Panc1 (cell line): Measurements from ENCODE around the gene MAMLD1. TPM values are rescaled to one million over a fixed set of nuclear protein-coding genes. Genes with fewer than 3 reads are reported as not detected.

Experiments
- ATAC-seq: fragments of 200-7000 bp; cut with Tn5 transposase; 2 replicates; pipeline ENCODE4 v1.9.1; 2020; ENCODE audit warnings: mild to moderate bottlenecking, moderate library complexity
- BruUV-seq: library from RNA; stranded (reverse); fragments of 400-500 nt; replicated peaks from 2 replicates; lab custom pipeline; 2021; lab: Mats Ljungman, UMichigan
- CTCF ChIA-PET: fragments of 300-600 bp; sonication (Branson Sonifier 250); formaldehyde crosslinking; loops from one replicate; lab custom pipeline; 2022; ENCODE audit warnings: antibody characterized with exemption; lab: Charles Lee
- POLR2A ChIA-PET: fragments of 300-600 bp; sonication (Branson Sonifier 250); formaldehyde crosslinking; loops from one replicate; lab custom pipeline; 2022; ENCODE audit warnings: antibody characterized with exemption; lab: Charles Lee
- DNase-seq: peaks from one replicate; pipeline ENCODE4 v3.0.0-alpha.2; 2010; ENCODE audit warnings: low read depth, low spot score
- H3K27ac ChIP-seq: 2 replicates; pipeline ENCODE4 v1.5.1; 2011; ENCODE audit warnings: mild to moderate bottlenecking, low read length, inconsistent platforms
- H3K27me3 ChIP-seq: fragments of 200-500 bp; sonication (Bioruptor generic); 2 replicates; pipeline ENCODE4 v1.6.0; 2014; ENCODE audit warnings: low read length, inconsistent platforms; ENCODE audit not compliant: control insufficient read depth, insufficient read depth
- H3K36me3 ChIP-seq: fragments of 200-500 bp; sonication (Bioruptor generic); 2 replicates; pipeline ENCODE4 v1.5.1; 2014; ENCODE audit warnings: inconsistent platforms, mild to moderate bottlenecking, low read length, moderate library complexity; ENCODE audit not compliant: control insufficient read depth, insufficient read depth
- H3K4me1 ChIP-seq: 2 replicates; pipeline ENCODE4 v1.5.1; 2011; ENCODE audit warnings: inconsistent platforms, mild to moderate bottlenecking, low read length, moderate library complexity; ENCODE audit not compliant: control insufficient read depth, insufficient read depth
- H3K4me3 ChIP-seq, 2 experiments: 2 replicates each; pipeline ENCODE4 v1.5.1; 2011 to 2012; ENCODE audit warnings: low read depth in 2 of 2, low read length in 2 of 2, mild to moderate bottlenecking in 2 of 2, inconsistent platforms in 1 of 2, moderate library complexity in 1 of 2
- H3K9me3 ChIP-seq: fragments of 200-500 bp; sonication (Bioruptor generic); 2 replicates; pipeline ENCODE4 v1.5.1; 2014; ENCODE audit warnings: low read depth, mild to moderate bottlenecking, inconsistent platforms, low read length, moderate library complexity; ENCODE audit not compliant: control insufficient read depth, insufficient read depth
- POLR2AphosphoS5 ChIP-seq: IDR thresholded peaks from 2 replicates; pipeline ENCODE4 v1.6.1; 2012; ENCODE audit warnings: mild to moderate bottlenecking, low read depth, low read length, moderate library complexity
- SIN3A ChIP-seq: IDR thresholded peaks from 2 replicates; pipeline ENCODE4 v1.6.1; 2012; ENCODE audit warnings: low read depth, mild to moderate bottlenecking, low read length, moderate library complexity, borderline replicate concordance; ENCODE audit not compliant: insufficient read depth
- TCF7L2 ChIP-seq: IDR thresholded peaks from 2 replicates; pipeline ENCODE4 v1.6.1; 2011; ENCODE audit warnings: mild to moderate bottlenecking, low read depth, low read length, inconsistent platforms
- in situ Hi-C: cut with HindIII; loops from 2 replicates; pipeline ENCODE4 v1.10.0; 2016; ENCODE audit warnings: low sequenced_read_pairs, low pct_unique_long_range_greater_than_20kb
- intact Hi-C: fragments of 100-400 bp; cut with micrococcal nuclease; formaldehyde crosslinking; loops from one replicate; pipeline ENCODE4 v1.10.0; 2022; ENCODE audit not compliant: unreplicated experiment
- total RNA-seq: library from RNA; stranded (reverse); gene quantifications from one replicate; pipeline ENCODE4 v1.2.1, GENCODE V29; 2021; ENCODE audit not compliant: unreplicated experiment
- TF ChIP-seq, protein P1 (sequence below): fragments of 450-650 bp; IDR thresholded peaks from 2 replicates; pipeline ENCODE4 v1.5.1; 2017; ENCODE audit warnings: mild to moderate bottlenecking
- TF ChIP-seq, protein P2 (sequence below), 2 experiments: IDR thresholded peaks; 2 replicates each; pipeline ENCODE4 v1.6.1; 2011 to 2012; ENCODE audit warnings: low read depth in 2 of 2, control low read depth in 1 of 2, low read length in 1 of 2, mild to moderate bottlenecking in 1 of 2, moderate library complexity in 1 of 2; ENCODE audit not compliant: insufficient read depth in 1 of 2

MAMLD1 gene
- total RNA-seq, 1 experiment from 2014 or later, result 2.1 TPM

DNA sequence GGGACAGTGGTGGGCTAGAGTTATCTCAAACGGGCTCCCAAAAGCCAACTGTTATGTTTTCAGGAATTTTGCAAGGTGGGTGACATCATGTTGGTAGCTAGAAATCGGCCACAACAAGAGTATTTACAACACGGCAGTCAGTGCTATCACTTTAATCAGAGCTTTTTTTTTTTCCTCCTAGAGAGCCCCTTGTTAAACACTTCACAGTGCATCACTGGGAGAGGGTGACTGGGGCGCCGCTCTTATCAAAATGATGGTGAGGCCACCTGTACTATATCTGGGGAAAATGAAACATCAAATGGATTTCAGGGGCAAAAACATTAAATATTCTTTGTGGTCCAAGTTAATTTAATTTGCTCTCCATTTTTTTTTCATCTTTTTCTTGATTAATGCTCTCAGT is 44.9 kb downstream of the MAMLD1 start:
- BruUV-seq, result no TSS peak
- POLR2A ChIA-PET, result no interaction called here
- Histone ChIP-seq H3K27me3 (no peaks in the 10 kb centered on the region; the same call in 1 of the 2 replicates), H3K9me3 (no peaks in the 10 kb centered on the region), H3K4me3 (no peak overlapping the region), H3K4me1 (no peaks in the 10 kb centered on the region), H3K36me3 (no peaks in the 10 kb centered on the region), H3K27ac (no peak overlapping the region)
- CTCF ChIA-PET, result no interaction called here
- intact Hi-C loops (no loop called here), in situ Hi-C loops (no loop called here)
- ATAC-seq (no peak), DNase-seq (no peak)
- TF ChIP-seq POLR2AphosphoS5, result no peak

DNA sequence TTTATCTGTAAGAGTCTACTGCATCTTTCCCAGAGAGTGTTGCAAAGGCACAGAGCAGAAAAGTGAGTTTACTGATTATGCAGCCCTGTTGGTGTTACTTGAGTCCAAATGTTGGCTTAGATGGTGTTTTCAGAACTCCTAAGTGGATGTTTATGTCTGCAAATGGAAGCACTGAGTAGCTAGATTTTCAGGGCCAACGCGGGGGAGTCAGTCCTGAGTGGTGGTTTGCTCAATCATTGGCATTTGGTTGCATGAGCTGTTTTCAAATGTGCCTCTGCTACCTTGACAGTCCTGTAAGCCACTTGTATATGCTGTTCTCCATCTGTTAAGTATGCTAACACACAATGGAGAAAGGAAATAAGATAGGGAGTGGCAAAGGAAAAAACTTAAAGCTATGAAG is 45.4 kb downstream of the MAMLD1 start:
- CTCF ChIA-PET, result no interaction called here
- intact Hi-C loops (no loop called here), in situ Hi-C loops (no loop called here)
- DNase-seq, result no peak
- no peaks in the 10 kb centered on the region for H3K36me3 ChIP-seq
- POLR2A ChIA-PET, result no interaction called here
- H3K27ac ChIP-seq, result no peak overlapping the region
- BruUV-seq, result no TSS peak
- H3K9me3 ChIP-seq, result no peaks in the 10 kb centered on the region
- H3K4me1 ChIP-seq, result no peaks in the 10 kb centered on the region
- no peak for TF ChIP-seq SIN3A
- TF ChIP-seq POLR2AphosphoS5, result no peak
- TF ChIP-seq, protein P1, sequence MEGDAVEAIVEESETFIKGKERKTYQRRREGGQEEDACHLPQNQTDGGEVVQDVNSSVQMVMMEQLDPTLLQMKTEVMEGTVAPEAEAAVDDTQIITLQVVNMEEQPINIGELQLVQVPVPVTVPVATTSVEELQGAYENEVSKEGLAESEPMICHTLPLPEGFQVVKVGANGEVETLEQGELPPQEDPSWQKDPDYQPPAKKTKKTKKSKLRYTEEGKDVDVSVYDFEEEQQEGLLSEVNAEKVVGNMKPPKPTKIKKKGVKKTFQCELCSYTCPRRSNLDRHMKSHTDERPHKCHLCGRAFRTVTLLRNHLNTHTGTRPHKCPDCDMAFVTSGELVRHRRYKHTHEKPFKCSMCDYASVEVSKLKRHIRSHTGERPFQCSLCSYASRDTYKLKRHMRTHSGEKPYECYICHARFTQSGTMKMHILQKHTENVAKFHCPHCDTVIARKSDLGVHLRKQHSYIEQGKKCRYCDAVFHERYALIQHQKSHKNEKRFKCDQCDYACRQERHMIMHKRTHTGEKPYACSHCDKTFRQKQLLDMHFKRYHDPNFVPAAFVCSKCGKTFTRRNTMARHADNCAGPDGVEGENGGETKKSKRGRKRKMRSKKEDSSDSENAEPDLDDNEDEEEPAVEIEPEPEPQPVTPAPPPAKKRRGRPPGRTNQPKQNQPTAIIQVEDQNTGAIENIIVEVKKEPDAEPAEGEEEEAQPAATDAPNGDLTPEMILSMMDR, result no peak
- TF ChIP-seq, protein P2, sequence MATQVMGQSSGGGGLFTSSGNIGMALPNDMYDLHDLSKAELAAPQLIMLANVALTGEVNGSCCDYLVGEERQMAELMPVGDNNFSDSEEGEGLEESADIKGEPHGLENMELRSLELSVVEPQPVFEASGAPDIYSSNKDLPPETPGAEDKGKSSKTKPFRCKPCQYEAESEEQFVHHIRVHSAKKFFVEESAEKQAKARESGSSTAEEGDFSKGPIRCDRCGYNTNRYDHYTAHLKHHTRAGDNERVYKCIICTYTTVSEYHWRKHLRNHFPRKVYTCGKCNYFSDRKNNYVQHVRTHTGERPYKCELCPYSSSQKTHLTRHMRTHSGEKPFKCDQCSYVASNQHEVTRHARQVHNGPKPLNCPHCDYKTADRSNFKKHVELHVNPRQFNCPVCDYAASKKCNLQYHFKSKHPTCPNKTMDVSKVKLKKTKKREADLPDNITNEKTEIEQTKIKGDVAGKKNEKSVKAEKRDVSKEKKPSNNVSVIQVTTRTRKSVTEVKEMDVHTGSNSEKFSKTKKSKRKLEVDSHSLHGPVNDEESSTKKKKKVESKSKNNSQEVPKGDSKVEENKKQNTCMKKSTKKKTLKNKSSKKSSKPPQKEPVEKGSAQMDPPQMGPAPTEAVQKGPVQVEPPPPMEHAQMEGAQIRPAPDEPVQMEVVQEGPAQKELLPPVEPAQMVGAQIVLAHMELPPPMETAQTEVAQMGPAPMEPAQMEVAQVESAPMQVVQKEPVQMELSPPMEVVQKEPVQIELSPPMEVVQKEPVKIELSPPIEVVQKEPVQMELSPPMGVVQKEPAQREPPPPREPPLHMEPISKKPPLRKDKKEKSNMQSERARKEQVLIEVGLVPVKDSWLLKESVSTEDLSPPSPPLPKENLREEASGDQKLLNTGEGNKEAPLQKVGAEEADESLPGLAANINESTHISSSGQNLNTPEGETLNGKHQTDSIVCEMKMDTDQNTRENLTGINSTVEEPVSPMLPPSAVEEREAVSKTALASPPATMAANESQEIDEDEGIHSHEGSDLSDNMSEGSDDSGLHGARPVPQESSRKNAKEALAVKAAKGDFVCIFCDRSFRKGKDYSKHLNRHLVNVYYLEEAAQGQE (IDR thresholded peaks at IDR 0.05; ENCODE audit: insufficient read depth in 1 of 2, low read depth in 2 of 2, low read length in 1 of 2), result no peak
- TF ChIP-seq TCF7L2, result no peak
- no peaks in the 10 kb centered on the region; the same call in 1 of the 2 replicates for H3K27me3 ChIP-seq
- H3K4me3 ChIP-seq, result no peak overlapping the region
- no peak for ATAC-seq

DNA sequence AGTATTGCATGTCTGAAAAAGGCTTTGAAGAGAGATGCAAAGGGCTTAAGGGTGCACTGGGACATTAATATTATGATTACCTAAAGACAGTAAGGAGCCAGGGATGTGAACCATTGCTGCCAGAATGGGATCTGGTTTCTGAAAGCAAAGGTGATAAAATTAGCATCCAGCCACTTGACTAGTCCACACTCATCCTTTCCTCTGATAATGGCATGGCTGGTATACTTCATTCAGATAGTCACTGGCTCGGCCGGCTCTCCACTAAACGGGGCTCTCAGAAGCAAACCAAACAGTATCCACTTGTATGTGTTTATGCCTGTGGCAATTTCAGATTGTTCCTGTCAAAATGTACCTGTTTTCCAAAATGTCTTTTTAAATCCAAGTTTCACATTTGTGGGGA is 46.4 kb downstream of the MAMLD1 start:
- no peaks in the 10 kb centered on the region for H3K4me1 ChIP-seq
- TF ChIP-seq, protein P1, result no peak
- TF ChIP-seq SIN3A (no peak), POLR2AphosphoS5 (no peak), TCF7L2 (no peak)
- TF ChIP-seq, protein P2 (IDR thresholded peaks at IDR 0.05; ENCODE audit: insufficient read depth in 1 of 2, low read depth in 2 of 2, low read length in 1 of 2), result no peak
- H3K27me3 ChIP-seq, result no peaks in the 10 kb centered on the region; the same call in 1 of the 2 replicates
- ChIA-PET POLR2A (no interaction called here), CTCF (no interaction called here)
- H3K27ac ChIP-seq, result no peak overlapping the region
- H3K36me3 ChIP-seq, result no peaks in the 10 kb centered on the region
- H3K9me3 ChIP-seq, result no peaks in the 10 kb centered on the region
- DNase-seq, result no peak
- in situ Hi-C loops (no loop called here), intact Hi-C loops (no loop called here)
- no TSS peak for BruUV-seq
- H3K4me3 ChIP-seq, result no peak overlapping the region
- ATAC-seq, result no peak
